GM18502 (cell line): ENCODE measurements around the gene PFKFB4.

Experiments
- ATAC-seq: cut with Tn5 transposase; IDR thresholded peaks from one replicate; pipeline ENCODE4 v1.9.1; 2021; ENCODE audit warnings: mild to moderate bottlenecking; ENCODE audit not compliant: unreplicated experiment, poor library complexity

The PFKFB4 gene

DNA sequence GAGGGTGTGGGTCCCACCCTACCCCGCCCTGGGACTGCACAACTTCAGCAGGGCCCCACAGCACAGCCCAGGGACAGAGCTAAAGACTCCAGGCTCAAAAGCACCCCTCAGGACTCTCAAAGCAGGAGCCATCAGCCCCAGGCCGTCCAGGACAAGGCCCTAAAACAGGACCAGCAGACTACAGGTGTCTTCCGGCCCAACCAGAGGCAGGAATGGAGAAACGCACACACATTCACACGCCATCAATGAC lies 84.0 kb downstream of the PFKFB4 start:
- ATAC-seq = no peak

DNA sequence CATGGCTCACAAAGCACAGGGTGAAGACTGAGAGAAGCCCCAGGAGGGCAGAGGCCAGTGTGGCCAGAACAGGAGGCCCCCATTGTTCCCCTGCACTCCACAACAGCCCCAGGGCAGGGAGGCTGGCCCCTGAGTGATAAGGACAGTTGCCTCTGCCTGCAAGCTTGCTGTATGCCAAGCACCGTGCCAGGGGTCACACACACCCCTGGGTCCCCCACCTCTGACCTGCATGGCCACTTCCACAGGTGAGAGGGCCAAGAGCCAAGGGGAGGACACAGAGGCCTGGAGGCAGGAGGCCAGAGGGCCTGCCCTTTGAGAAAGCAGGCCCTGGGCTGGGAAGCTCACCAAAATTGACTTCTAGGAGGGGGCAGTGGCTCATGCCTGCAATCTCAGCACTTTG lies 86.3 kb downstream of the PFKFB4 start:
- ATAC-seq = no peak

DNA sequence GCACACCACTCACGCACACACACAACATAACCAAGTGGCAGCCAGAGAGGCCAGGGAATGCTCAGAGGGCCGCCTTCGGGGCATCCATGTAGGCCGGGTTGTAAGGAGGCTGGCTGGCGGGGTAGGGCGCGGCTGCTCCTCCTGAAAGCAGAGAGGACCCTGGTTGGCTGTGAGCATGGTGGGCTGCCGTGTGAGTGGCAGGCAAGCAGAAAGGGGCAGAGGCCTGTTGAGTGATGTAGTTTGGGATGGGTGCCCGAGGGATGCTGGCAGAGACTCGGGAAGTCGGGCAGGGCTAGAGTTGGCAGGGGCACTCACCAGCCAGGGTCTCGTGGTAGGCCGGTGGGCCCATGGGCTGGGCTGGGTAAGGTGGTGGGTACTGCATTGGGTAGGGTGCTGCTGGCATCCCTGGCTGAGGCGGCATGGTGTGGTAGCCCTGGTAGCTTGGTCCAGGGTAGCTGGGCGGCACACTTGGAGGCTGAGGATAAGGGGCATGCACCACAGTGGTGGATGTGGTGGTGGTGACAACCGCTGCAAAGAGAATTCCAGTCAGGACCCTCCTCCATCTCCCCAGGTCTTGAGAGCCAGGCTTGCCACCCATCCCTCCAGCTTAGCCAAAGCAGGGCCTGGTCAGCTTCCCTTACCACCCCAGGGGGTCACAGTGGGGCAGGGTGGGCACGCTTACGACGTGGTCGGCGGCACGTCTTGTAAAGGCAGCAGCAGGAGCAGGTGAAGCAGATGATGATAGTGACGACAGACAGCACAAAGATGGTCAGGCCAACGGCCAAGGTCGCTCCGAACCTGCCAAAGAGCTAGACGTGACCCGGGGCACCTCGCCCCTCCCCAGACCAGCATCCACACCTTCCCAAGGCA lies 87.3 kb downstream of the PFKFB4 start:
- no peak for ATAC-seq

- no peak for ATAC-seq
Observed at GRCh38 chr3:48468329-48468731, 88.3 kb downstream of the PFKFB4 start.
